Measurements from ENCODE around the gene REPS1.

Gene REPS1

GRCh38 chr6:138931660-138932059 is 56.4 kb downstream of the REPS1 start:
- TF ChIP-seq CTCF (IDR thresholded peaks at IDR 0.05; ENCODE audit: low read depth, low read length, missing control alignments): no peak
- DNase-seq (ENCODE audit: low read depth): no peak
- H3K4me3 ChIP-seq (ENCODE audit: low read depth, low read length): no peak overlapping the region

GRCh38 chr6:138926579-138926978 is 61.5 kb downstream of the REPS1 start:
- H3K4me3 ChIP-seq (ENCODE audit: low read depth, low read length): no peak overlapping the region
- no peak for DNase-seq (ENCODE audit: low read depth)
- no peak for TF ChIP-seq CTCF (IDR thresholded peaks at IDR 0.05; ENCODE audit: low read depth, low read length, missing control alignments)

- TF ChIP-seq CTCF (IDR thresholded peaks at IDR 0.05; ENCODE audit: low read depth, low read length, missing control alignments): no peak
Measured at GRCh38 chr6:138925806-138926205, 62.2 kb downstream of the REPS1 start.

GRCh38 chr6:138923561-138923960 is 64.5 kb downstream of the REPS1 start:
- TF ChIP-seq CTCF (IDR thresholded peaks at IDR 0.05; ENCODE audit: low read depth, low read length, missing control alignments): no peak
- DNase-seq (ENCODE audit: low read depth): no peak
- no peak overlapping the region for H3K4me3 ChIP-seq (ENCODE audit: low read depth, low read length)

More at GRCh38 chr6:138925806-138926205, 62.2 kb downstream of the REPS1 start:
- no peak for DNase-seq (ENCODE audit: low read depth)
- H3K4me3 ChIP-seq (ENCODE audit: low read depth, low read length): no peak overlapping the region

GRCh38 chr6:138920906-138921305 is 67.1 kb downstream of the REPS1 start:
- DNase-seq (ENCODE audit: low read depth): no peak
- no peak for TF ChIP-seq CTCF (IDR thresholded peaks at IDR 0.05; ENCODE audit: low read depth, low read length, missing control alignments)
- H3K4me3 ChIP-seq (ENCODE audit: low read depth, low read length): no peak overlapping the region

GRCh38 chr6:138914701-138915100 is 73.4 kb downstream of the REPS1 start:
- TF ChIP-seq CTCF (IDR thresholded peaks at IDR 0.05; ENCODE audit: low read depth, low read length, missing control alignments): no peak
- no peak for DNase-seq (ENCODE audit: low read depth)
- no peak overlapping the region for H3K4me3 ChIP-seq (ENCODE audit: low read depth, low read length)

GRCh38 chr6:138912308-138912707 is 75.7 kb downstream of the REPS1 start:
- TF ChIP-seq CTCF (IDR thresholded peaks at IDR 0.05; ENCODE audit: low read depth, low read length, missing control alignments): no peak
- H3K4me3 ChIP-seq (ENCODE audit: low read depth, low read length): no peak overlapping the region
- no peak for DNase-seq (ENCODE audit: low read depth)

Measured in GM12864 (cell line).